Measurements from ENCODE around the gene DCLK2.

The DCLK2 gene

DNA sequence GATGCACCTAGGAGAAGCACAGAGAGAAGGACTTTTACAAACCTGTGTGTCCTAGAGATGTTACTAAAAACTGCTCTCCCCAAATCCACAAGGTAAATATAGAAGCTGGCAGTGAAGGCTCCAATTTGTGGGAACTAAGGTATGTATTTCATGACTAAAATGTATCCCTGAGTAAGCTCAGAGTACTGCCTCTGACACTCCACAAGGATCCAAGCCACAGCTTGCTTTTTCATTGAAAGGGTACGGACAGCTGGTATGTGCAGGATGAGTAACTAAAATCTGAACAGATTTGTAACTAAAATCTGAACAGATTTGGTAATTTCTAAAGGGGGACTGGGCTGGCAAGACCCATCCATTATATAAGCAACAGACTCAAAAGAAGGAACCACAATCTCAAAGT lies 187.6 kb downstream of the DCLK2 start:
- no peak for DNase-seq (ENCODE audit: low spot score)

DNA sequence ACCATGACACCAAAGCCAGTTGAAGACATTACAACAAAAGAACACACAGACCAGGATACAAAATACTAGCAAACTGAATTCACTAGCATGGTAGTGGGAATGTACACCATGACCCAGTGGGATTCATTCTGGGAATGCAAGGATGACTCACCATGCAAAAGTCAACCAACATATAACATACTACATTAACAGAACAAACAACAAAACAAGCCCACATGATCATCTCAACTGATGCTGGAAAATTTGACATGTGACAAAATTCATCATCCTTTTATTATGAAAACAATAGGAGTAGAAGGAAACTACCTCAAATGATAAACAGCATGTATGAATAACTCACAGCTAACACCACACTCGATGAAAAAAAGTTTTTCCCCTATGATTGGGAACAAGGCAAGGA lies 190.2 kb downstream of the DCLK2 start:
- DNase-seq (ENCODE audit: low spot score), result no peak

DNA sequence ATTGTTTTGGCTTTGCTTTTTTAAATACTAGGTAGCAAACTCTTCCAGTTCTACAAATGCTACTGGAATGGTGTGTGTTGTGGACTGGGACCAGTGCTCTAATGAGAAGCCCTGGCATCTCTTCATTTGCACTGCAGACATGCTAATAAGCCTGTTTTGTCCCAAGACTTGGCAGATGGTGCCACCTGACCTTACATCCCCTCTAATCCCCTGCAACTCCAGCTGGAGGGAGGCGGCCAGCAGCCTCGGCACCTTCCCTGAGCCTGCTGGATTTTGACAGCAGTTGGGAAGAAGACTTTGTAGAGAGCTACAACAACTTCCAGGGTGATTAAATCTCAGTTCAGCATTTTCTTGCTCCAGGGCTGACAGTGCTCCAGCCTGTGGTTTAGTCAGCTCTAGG lies 200.0 kb downstream of the DCLK2 start:
- no peak for DNase-seq (ENCODE audit: low spot score)

DNA sequence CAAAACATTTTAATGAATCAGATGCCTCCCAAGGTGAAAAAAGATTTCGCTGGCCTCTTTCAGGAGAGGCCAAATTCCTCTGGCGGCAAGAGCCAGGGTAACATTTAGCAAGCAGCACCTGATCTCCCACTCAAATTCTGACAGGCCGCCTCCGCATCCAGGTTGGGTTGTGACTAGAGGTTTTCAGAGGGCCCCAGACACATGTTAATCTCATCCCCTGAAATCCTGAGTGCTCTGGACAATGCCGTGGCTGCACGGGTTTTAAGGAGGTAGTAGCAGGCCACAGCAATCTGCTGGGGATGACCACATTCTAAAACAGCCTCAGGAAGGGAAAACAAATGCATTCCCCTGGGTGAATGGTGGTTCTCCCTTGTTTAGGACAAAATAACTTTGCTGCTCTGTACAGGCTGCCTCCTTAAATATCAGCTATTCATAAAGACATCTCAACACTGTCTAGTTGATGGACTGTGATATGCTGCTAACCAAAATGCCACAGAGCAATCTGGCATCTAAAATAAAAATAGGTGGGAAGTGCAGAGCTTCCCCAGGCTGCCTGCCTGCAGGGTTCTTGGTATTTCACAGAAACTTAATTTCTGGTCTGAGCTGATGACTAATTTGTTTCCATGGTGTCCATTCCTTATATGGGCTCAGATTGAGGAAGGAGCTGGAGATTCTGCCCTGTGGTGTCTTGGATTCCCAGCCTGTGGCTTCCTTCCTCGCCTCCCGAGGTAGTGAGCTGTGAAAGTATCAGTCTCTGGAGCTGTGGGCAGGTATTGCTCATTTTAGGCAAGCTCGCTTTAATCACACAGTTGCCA lies 202.0 kb downstream of the DCLK2 start:
- no peak for DNase-seq (ENCODE audit: low spot score)

DNA sequence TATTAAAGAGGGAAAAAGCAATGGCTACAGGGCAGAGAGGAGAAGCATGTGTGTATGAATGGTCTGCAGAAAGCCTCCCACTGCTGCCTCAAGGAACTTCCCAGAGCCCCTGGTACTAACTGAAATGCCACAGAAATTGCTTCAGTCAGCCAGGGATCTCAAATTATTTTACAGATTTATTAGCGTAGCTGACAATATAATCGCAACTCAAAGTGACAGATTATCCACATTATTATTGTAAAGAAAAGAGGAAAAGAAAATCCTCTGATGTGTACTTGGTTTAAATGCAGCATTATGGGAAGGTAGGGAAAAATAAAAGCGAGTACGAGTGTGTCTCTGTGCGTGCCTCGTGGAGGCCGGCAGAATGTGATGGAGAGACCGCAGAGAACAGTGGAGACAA lies 202.7 kb downstream of the DCLK2 start:
- DNase-seq (ENCODE audit: low spot score), result no peak

DNA sequence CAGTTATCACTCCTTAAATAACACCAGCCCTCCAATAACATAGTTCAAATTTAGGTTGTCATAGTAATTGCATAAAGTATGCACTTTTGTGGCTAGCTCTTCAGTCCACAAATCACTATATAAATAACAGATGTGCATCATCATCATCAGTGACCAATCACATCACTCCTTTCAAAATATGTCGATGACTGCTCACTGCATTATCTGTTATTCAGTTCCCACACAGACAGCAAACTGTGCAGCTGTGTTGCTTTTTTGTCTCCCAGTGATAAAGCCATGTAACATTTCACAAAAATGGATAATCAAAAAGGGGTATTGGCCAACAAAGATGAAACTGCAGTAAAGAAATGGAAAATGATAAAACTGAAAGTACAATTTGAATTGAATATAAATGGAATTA lies 205.4 kb downstream of the DCLK2 start:
- DNase-seq (ENCODE audit: low spot score), result no peak

DNA sequence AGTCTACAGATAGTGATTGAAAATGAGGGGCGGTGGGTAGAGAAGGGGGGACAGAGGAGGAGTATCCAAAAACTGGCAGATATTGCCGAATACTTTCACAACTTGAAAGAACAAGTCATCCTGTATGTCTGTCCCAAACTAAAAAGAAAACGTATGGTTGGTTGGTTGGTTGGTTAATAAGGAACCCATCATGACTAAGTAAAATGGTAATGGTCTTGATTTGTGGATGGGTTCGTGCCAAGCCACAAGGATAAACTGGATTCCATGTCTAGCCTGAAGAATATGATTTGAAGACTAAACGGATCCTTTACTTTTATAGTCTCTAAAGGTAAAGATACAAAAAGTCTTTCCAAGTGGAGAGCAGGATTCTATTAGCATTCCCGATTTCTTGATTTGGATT lies 208.4 kb downstream of the DCLK2 start:
- DNase-seq (ENCODE audit: low spot score), result no peak

DNA sequence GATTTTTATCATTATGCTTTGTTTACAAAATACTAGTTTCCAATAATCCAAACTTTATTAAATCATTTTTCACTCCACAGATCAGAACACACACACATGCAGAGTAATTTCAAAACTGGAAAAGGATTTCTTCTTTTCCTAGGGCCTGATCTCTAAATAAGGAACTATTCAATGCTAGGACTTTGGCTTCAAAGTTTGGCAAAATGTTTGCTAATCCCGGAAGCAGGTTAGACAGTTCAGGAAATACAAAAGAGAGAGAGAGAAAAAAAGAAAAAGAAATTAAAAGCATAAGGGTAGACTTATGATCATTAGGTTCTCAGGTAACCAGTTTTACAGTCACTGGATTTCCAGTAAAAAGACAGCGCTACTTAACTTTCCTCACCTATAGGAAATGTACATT lies 211.0 kb downstream of the DCLK2 start:
- DNase-seq (ENCODE audit: low spot score), result no peak

DNA sequence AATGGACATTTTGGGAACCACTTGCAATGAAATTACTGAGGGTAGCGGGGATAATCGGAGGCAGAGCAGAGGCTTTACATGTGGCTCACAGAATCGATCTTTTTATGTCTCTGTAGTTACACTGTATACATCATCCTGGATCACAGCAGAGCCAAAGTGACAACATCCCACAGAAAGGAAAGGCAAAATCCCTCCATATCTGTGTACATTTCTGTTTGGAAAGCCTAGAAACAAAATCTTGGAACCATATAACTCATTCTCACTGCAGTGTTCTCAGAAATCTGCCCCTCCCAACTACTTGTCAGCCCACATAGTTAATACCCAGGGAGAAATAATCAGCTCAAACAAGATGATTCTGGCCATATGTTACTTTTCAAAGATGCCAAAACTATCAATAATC lies 211.6 kb downstream of the DCLK2 start:
- no peak for DNase-seq (ENCODE audit: low spot score)

DNA sequence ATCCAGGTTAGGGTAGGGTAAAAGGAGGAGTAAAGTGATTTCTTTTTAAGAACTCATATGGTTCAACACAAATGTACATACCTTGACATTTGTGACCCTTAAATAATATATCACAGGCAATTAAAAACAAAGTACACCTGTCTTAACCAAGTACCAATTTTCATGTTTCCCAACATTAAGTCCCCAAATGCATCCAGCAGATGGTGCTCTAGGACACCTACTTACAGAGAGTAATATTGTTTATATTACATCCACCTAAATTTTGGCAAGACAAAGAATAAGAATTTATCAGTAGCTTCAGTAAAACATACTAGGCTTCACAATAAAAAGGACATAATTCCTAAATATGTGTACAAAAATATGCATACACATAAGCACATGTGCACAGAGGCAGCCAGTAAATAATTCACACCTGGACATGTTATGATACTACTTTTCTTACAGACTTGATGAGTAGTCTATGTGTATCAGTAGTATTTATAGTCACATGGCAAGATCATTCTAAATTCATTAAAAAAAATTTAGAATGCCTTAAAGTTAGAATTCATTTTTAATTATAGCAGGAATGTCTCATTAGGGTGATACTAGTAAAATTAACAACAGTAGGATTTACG lies 219.7 kb downstream of the DCLK2 start:
- DNase-seq (ENCODE audit: low spot score), result peak; percentile 76

DNA sequence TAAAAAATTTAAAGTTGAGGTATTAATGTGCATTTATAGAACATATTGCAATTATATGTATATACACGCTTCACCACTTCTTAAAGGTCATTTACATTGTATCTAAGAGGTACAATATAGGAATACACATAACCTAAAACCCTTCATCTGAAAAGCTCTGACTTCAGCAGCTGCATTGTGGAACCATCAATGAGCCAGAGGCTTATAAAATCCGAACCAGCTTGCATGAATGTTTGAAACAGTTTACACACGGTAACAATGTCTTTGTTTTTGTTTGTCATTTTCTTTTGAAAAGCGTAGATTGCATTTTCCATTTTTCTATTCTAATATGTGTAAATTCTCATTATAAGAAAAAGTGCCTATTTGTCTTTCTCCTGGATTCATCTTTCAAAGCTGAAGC lies 221.6 kb downstream of the DCLK2 start:
- DNase-seq (ENCODE audit: low spot score), result no peak

DNA sequence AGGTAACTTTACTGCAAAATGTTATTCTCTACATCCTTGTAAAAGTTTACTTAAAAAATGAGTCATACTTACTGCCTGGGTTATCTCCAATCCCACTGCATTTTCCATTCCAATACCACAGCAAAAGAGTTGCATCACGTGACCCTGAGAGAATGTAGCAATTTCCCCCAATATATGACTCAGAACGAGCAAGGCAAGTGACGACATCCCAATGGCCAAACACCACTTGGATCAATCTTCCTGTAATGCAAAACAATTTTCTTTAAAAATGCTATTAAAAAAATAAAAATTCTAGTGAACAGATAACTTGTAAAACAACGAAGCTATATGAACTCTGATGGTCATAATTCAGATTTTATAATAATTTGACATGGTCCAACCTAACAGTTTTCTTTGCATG lies 224.3 kb downstream of the DCLK2 start:
- no peak for DNase-seq (ENCODE audit: low spot score)

DNA sequence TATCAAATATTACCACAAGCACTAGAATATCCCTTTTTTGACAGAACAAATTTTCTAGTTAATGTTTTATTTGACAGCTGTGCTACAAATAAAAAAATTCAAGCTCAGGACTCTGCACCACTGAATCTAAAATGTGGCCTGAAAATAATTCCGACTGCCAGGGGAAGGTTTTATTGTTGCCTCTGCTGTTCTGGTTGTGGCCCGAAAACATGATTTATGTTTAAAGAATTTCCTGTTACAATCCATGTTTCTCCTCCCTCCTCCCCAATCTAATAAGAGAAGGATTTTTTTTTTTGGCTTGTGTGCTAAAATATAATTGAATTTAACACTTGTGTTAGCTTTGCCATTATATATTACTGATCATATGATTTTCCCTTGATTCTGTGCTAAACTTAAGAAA lies 227.8 kb downstream of the DCLK2 start:
- no peak for DNase-seq (ENCODE audit: low spot score)

DNA sequence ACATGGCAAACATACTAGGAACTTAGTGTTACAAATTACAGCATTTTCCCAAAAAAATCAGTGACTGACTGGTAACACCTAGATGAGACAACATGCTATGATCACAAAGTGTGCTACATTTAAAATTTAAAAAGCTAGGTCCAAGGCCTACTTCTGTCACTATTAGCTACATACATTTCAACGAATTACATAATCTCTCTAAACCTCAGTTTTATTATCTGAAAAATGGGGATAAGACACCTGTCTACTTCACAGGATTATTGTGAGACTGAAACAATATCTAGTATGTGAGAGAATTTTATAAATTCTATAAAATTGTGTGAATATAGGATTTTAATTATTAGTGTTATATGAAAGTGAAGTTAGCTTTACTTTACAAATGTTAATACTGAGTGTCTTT lies 228.5 kb downstream of the DCLK2 start:
- DNase-seq (ENCODE audit: low spot score), result no peak

Measured in pons (tissue), 1 donor.